ENCODE results near the gene HIP1R.

HIP1R gene

GRCh38 chr12:122834104-122834920, 945 bp upstream of the HIP1R start:
- H3K4me1 ChIP-seq (ENCODE audit: control insufficient read depth in 5 of 5, insufficient read depth in 5 of 5, low read length in 5 of 5), result peaks cover 0 to 35% (median 21%) of the 10 kb centered on the region in 5 donors
- peak overlapping the region; percentile 46 for H3K27ac ChIP-seq (ENCODE audit: low read depth, low read length)
- H3K4me3 ChIP-seq (ENCODE audit: low read depth in 1 of 5, low read length in 5 of 5), result peak overlapping the region; percentile 54 to 78 (median 65)

GRCh38 chr12:122835750-122836026, 431 bp downstream of the HIP1R start:
- Histone ChIP-seq H3K4me1 (ENCODE audit: control insufficient read depth in 5 of 5, insufficient read depth in 5 of 5, low read length in 5 of 5) (peaks cover 0 to 46% (median 21%) of the 10 kb centered on the region in 5 donors), H3K9me3 (ENCODE audit: control insufficient read depth in 5 of 5, low read length in 5 of 5) (peaks cover 0 to 4% (median 0%) of the 10 kb centered on the region in 5 donors), H3K27me3 (ENCODE audit: control insufficient read depth in 5 of 5, insufficient read depth in 4 of 5, low read length in 5 of 5) (no peaks in the 10 kb centered on the region), H3K4me3 (ENCODE audit: low read depth in 1 of 5, low read length in 5 of 5) (peak overlapping the region in 4 of 5 donors; percentile 67 to 73 (median 70)), H3K27ac (ENCODE audit: low read depth, low read length) (no peak overlapping the region), H3K9ac (ENCODE audit: low read length in 5 of 5) (peak overlapping the region in 2 of 5 donors; percentile 61 to 64), H3K36me3 (ENCODE audit: control insufficient read depth in 5 of 5, insufficient read depth in 5 of 5, low read length in 5 of 5) (no peaks in the 10 kb centered on the region)

More at GRCh38 chr12:122834104-122834920, 945 bp upstream of the HIP1R start:
- Histone ChIP-seq H3K36me3 (ENCODE audit: control insufficient read depth in 5 of 5, insufficient read depth in 5 of 5, low read length in 5 of 5) (no peaks in the 10 kb centered on the region), H3K9me3 (ENCODE audit: control insufficient read depth in 5 of 5, low read length in 5 of 5) (peaks cover 0 to 4% (median 0%) of the 10 kb centered on the region in 5 donors), H3K9ac (ENCODE audit: low read length in 5 of 5) (peak overlapping the region in 4 of 5 donors; percentile 28 to 73 (median 58)), H3K27me3 (ENCODE audit: control insufficient read depth in 5 of 5, insufficient read depth in 4 of 5, low read length in 5 of 5) (no peaks in the 10 kb centered on the region)

DNA sequence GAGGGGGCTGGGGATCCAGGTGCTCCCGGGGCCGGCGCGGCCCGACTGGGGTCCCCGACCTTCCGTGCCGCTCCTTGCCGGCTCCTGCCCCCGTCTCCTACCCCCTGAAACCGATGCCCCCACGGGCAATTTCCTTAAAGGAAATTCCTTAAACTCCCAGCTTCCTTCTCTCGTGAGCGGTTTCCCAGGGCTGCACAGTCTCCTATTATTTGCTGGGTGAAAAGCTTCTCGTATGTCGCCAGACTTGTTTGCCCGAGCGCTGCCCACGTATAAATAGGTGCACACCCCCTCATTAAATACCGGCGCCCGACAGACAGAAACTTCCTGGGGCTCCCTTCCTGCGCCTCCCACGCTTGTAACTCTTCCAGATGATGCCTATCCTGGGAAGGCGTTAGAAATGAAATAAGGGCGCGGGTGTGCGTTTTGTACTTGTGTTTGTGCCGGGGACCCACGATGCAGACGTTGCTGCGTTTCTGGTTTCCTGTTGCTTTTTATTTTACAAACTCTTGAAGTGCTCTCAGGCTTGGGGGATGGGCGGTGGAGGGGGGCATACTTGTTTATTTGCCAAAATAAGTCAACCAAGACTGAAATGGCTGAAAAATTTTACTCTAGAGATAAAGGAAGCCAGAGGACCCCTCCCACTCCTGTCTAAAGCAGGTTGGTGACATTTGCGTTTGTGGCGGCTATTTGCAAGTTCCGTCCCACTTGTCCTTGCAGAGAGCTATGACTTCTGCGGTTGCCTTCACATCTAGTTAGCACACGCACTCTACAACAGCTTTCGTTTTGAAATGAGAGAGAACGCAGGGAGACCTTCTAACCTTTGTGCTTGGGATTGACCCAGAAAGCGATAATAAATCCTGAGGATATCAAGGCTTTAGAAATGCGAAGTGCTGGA, 1.0 kb downstream of the HIP1R start:
- H3K27ac ChIP-seq (ENCODE audit: low read depth, low read length), result peak overlapping the region; percentile 35

GRCh38 chr12:122837306-122838265, 2.3 kb downstream of the HIP1R start:
- Histone ChIP-seq H3K9me3 (ENCODE audit: control insufficient read depth in 5 of 5, low read length in 5 of 5) (peaks cover 0 to 4% (median 0%) of the 10 kb centered on the region in 5 donors), H3K27me3 (ENCODE audit: control insufficient read depth in 5 of 5, insufficient read depth in 4 of 5, low read length in 5 of 5) (peaks cover 0 to 3% (median 0%) of the 10 kb centered on the region in 5 donors), H3K27ac (ENCODE audit: low read depth, low read length) (no peak overlapping the region), H3K4me1 (ENCODE audit: control insufficient read depth in 5 of 5, insufficient read depth in 5 of 5, low read length in 5 of 5) (peaks cover 0 to 61% (median 24%) of the 10 kb centered on the region in 5 donors), H3K4me3 (ENCODE audit: low read depth in 1 of 5, low read length in 5 of 5) (peak overlapping the region in 1 of 5 donors; percentile 67), H3K36me3 (ENCODE audit: control insufficient read depth in 5 of 5, insufficient read depth in 5 of 5, low read length in 5 of 5) (no peaks in the 10 kb centered on the region), H3K9ac (ENCODE audit: low read length in 5 of 5) (no peak overlapping the region)

More for the DNA sequence above, 1.0 kb downstream of the HIP1R start:
- Histone ChIP-seq H3K4me1 (ENCODE audit: control insufficient read depth in 5 of 5, insufficient read depth in 5 of 5, low read length in 5 of 5) (peaks cover 0 to 48% (median 21%) of the 10 kb centered on the region in 5 donors), H3K36me3 (ENCODE audit: control insufficient read depth in 5 of 5, insufficient read depth in 5 of 5, low read length in 5 of 5) (no peaks in the 10 kb centered on the region), H3K4me3 (ENCODE audit: low read depth in 1 of 5, low read length in 5 of 5) (peak overlapping the region; percentile 67 to 83 (median 70)), H3K9me3 (ENCODE audit: control insufficient read depth in 5 of 5, low read length in 5 of 5) (peaks cover 0 to 4% (median 0%) of the 10 kb centered on the region in 5 donors), H3K27me3 (ENCODE audit: control insufficient read depth in 5 of 5, insufficient read depth in 4 of 5, low read length in 5 of 5) (no peaks in the 10 kb centered on the region), H3K9ac (ENCODE audit: low read length in 5 of 5) (peak overlapping the region; percentile 46 to 75 (median 64))

GRCh38 chr12:122838841-122839240, 3.6 kb downstream of the HIP1R start:
- Histone ChIP-seq H3K9me3 (ENCODE audit: control insufficient read depth in 5 of 5, low read length in 5 of 5) (peaks cover 0 to 4% (median 0%) of the 10 kb centered on the region in 5 donors), H3K4me1 (ENCODE audit: control insufficient read depth in 5 of 5, insufficient read depth in 5 of 5, low read length in 5 of 5) (peaks cover 0 to 71% (median 24%) of the 10 kb centered on the region in 5 donors), H3K9ac (ENCODE audit: low read length in 5 of 5) (no peak overlapping the region), H3K36me3 (ENCODE audit: control insufficient read depth in 5 of 5, insufficient read depth in 5 of 5, low read length in 5 of 5) (no peaks in the 10 kb centered on the region), H3K4me3 (ENCODE audit: low read depth in 1 of 5, low read length in 5 of 5) (no peak overlapping the region), H3K27me3 (ENCODE audit: control insufficient read depth in 5 of 5, insufficient read depth in 4 of 5, low read length in 5 of 5) (peaks cover 0 to 3% (median 0%) of the 10 kb centered on the region in 5 donors), H3K27ac (ENCODE audit: low read depth, low read length) (no peak overlapping the region)

- H3K27ac ChIP-seq (ENCODE audit: low read depth, low read length), result no peak overlapping the region
- no peak overlapping the region for H3K4me3 ChIP-seq (ENCODE audit: low read depth in 1 of 5, low read length in 5 of 5)
- no peak overlapping the region for H3K9ac ChIP-seq (ENCODE audit: low read length in 5 of 5)
Measured at GRCh38 chr12:122839907-122840554, 4.8 kb downstream of the HIP1R start.

DNA sequence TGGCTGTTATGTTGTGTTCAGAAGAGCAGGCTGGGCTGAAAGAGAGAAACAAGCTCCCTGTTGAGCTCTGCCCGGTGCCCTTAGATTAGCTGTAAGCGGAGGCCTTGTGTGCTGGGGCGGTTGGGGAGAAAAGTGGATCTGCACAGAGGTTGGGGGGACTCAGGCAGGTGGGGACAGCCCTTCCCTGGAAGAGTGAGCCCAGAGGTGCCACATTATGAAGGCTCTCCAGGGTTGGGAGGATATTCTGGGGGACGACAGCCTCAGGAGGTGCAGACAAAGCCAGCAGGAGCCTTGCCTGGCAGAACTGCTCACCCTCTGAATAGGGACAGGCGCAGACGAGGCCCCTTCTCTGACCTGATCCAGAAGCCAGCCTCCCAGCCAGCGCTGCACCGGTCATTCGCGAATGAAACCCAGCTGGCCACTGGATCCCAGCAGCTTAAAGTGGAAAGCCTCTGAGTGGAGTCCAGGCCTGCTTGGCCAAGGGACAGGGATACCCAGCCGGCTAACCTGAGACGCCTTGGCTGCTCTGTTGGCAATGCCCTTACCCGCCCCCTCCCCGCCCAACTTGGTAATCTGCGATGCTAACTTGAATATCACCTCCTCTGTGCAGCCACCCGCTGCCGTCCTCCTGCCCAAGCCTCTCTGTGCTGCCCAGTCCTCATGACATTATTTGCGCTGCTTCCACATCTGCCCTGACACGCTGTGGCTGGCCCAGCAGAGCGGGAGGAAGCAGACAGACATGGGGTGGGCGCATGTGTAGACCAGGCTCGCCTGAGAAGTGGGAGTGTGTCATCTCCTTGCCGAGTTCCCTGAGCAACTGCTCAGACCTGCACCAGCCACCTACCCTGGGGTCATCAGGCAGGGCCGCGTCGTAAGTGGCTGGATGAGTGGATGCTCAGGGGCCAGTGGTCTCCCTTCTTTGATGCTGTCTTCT, 5.6 kb downstream of the HIP1R start:
- Histone ChIP-seq H3K9me3 (ENCODE audit: control insufficient read depth in 5 of 5, low read length in 5 of 5) (peaks cover 0 to 4% (median 0%) of the 10 kb centered on the region in 5 donors), H3K27me3 (ENCODE audit: control insufficient read depth in 5 of 5, insufficient read depth in 4 of 5, low read length in 5 of 5) (peaks cover 0 to 3% (median 0%) of the 10 kb centered on the region in 5 donors), H3K36me3 (ENCODE audit: control insufficient read depth in 5 of 5, insufficient read depth in 5 of 5, low read length in 5 of 5) (peaks cover 0 to 5% (median 0%) of the 10 kb centered on the region in 5 donors), H3K4me3 (ENCODE audit: low read depth in 1 of 5, low read length in 5 of 5) (no peak overlapping the region), H3K27ac (ENCODE audit: low read depth, low read length) (no peak overlapping the region), H3K9ac (ENCODE audit: low read length in 5 of 5) (no peak overlapping the region), H3K4me1 (ENCODE audit: control insufficient read depth in 5 of 5, insufficient read depth in 5 of 5, low read length in 5 of 5) (peaks cover 0 to 70% (median 15%) of the 10 kb centered on the region in 5 donors)

More at GRCh38 chr12:122839907-122840554, 4.8 kb downstream of the HIP1R start:
- Histone ChIP-seq H3K4me1 (ENCODE audit: control insufficient read depth in 5 of 5, insufficient read depth in 5 of 5, low read length in 5 of 5) (peaks cover 0 to 70% (median 15%) of the 10 kb centered on the region in 5 donors), H3K36me3 (ENCODE audit: control insufficient read depth in 5 of 5, insufficient read depth in 5 of 5, low read length in 5 of 5) (no peaks in the 10 kb centered on the region), H3K9me3 (ENCODE audit: control insufficient read depth in 5 of 5, low read length in 5 of 5) (peaks cover 0 to 4% (median 0%) of the 10 kb centered on the region in 5 donors), H3K27me3 (ENCODE audit: control insufficient read depth in 5 of 5, insufficient read depth in 4 of 5, low read length in 5 of 5) (peaks cover 0 to 3% (median 0%) of the 10 kb centered on the region in 5 donors)

- Histone ChIP-seq H3K4me1 (ENCODE audit: control insufficient read depth in 5 of 5, insufficient read depth in 5 of 5, low read length in 5 of 5) (peaks cover 0 to 67% (median 7%) of the 10 kb centered on the region in 5 donors), H3K4me3 (ENCODE audit: low read depth in 1 of 5, low read length in 5 of 5) (no peak overlapping the region), H3K36me3 (ENCODE audit: control insufficient read depth in 5 of 5, insufficient read depth in 5 of 5, low read length in 5 of 5) (peaks cover 0 to 5% (median 0%) of the 10 kb centered on the region in 5 donors), H3K27ac (ENCODE audit: low read depth, low read length) (no peak overlapping the region), H3K9ac (ENCODE audit: low read length in 5 of 5) (no peak overlapping the region), H3K9me3 (ENCODE audit: control insufficient read depth in 5 of 5, low read length in 5 of 5) (peaks cover 0 to 4% (median 0%) of the 10 kb centered on the region in 5 donors), H3K27me3 (ENCODE audit: control insufficient read depth in 5 of 5, insufficient read depth in 4 of 5, low read length in 5 of 5) (peaks cover 0 to 3% (median 0%) of the 10 kb centered on the region in 5 donors)
Measured at GRCh38 chr12:122841544-122842321, 6.5 kb downstream of the HIP1R start.
